ENCODE measurements around the gene ARHGAP29.

DNA sequence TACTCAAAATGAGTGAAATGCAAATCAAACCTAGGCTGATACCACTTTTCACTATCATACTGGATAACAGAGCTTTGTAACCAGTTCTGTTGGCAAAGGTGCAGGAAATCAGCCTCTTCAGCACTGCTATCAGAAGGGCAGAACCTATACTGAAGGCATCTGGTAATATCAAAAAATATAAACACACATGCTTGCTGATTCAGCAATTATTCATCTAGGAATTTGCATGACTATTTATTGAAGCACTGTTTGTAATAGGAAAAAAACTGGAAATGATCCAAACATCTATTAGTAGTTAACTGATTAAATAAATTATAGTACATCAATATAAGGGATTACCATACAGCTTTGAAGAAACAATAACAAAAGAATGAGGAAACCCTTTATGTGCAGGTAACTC is 21.4 kb downstream of the ARHGAP29 start:
- TF ChIP-seq, protein P1, sequence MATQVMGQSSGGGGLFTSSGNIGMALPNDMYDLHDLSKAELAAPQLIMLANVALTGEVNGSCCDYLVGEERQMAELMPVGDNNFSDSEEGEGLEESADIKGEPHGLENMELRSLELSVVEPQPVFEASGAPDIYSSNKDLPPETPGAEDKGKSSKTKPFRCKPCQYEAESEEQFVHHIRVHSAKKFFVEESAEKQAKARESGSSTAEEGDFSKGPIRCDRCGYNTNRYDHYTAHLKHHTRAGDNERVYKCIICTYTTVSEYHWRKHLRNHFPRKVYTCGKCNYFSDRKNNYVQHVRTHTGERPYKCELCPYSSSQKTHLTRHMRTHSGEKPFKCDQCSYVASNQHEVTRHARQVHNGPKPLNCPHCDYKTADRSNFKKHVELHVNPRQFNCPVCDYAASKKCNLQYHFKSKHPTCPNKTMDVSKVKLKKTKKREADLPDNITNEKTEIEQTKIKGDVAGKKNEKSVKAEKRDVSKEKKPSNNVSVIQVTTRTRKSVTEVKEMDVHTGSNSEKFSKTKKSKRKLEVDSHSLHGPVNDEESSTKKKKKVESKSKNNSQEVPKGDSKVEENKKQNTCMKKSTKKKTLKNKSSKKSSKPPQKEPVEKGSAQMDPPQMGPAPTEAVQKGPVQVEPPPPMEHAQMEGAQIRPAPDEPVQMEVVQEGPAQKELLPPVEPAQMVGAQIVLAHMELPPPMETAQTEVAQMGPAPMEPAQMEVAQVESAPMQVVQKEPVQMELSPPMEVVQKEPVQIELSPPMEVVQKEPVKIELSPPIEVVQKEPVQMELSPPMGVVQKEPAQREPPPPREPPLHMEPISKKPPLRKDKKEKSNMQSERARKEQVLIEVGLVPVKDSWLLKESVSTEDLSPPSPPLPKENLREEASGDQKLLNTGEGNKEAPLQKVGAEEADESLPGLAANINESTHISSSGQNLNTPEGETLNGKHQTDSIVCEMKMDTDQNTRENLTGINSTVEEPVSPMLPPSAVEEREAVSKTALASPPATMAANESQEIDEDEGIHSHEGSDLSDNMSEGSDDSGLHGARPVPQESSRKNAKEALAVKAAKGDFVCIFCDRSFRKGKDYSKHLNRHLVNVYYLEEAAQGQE (IDR thresholded peaks at IDR 0.05; ENCODE audit: insufficient read depth in 1 of 2, low read depth in 2 of 2, low read length in 2 of 2) = no peak
- TF ChIP-seq SIN3A (IDR thresholded peaks at IDR 0.05; ENCODE audit: borderline replicate concordance, insufficient read depth, low read length) = no peak
- no peak for TF ChIP-seq POLR2AphosphoS5 (IDR thresholded peaks at IDR 0.05; ENCODE audit: low read depth, low read length)
- no peak for TF ChIP-seq TAF1 (IDR thresholded peaks at IDR 0.05; ENCODE audit: borderline replicate concordance, insufficient read depth, low read length)

All from PFSK-1 (cell line).